Heart left ventricle (tissue), 13 donors: ENCODE data around the gene PTGS1.

Experiments used
- POLR2A ChIP-seq, 2 donors: fragments of 450-650 bp; IDR thresholded peaks; one replicate each; pipeline ENCODE4 v1.6.1; 2017; ENCODE audit warnings: antibody characterized with exemption in 2 of 2, mild to moderate bottlenecking in 2 of 2, moderate library complexity in 2 of 2
- TF ChIP-seq, protein P1 (sequence below), 12 donors: fragments of 200-600 bp; sonication (generic) in 4 of 12; IDR thresholded peaks; one replicate each; pipeline versions ENCODE4 v1.5.0 to v1.8.0; 2018 to 2022; ENCODE audit warnings: antibody characterized with exemption in 12 of 12, mild to moderate bottlenecking in 5 of 12
- donor health status: ischemic (EF 13 %, LVEDD 7.1; RV severe dilation, severe dysfunction).
- donor health status: DM: no; HTN: yes; CAD: no.
- donor health status: DM: no; HTN: no; CAD: no.
- donor health status: ischemic (EF 25% LVEDD 6.9; RV normal size, moderate dysfunction).
- donor health status: ischemic (EF 25% LVEDD 5.7; RV mildly dilated, moderate dysfunction).
- donor health status: ischemic (EF 35%, LVEDD 5.7; RV mildly dilated, moderate dysfunction).
- donor health status: nonischemic (EF 11% LVEDD 7.7; RV severe dilation, severe dysfunction).
- donor health status: DM: yes; HTN: yes; CAD: no.
- donor health status: PGD.
- donor health status: ischemic (EF 29% LVEDD 5.4; RV normal size, mild dysfunction).
- donor health status: nonischemic (EF 23%, LVEDD 6.1; RV moderate dilation, normal function).

DNA sequence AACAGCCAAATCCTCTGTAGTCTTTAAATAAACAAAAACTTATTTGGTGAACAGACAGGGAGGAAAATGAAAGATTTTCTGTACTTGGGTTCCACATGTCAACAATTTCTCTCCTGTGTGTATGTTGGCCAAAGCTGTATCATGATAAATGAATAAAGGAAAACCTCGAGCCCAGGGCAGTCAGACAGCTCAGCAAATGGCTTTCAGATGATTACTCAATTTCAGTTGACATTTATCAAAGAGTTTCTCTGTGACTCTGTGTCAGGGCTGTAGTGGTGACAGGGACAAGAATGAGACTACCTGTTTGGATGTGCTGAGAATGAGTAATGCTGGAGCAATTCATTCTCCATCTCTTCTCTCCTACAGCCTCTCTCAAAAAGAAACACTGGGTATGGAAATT lies 45.7 kb upstream of the PTGS1 start:
- TF ChIP-seq, protein P1, sequence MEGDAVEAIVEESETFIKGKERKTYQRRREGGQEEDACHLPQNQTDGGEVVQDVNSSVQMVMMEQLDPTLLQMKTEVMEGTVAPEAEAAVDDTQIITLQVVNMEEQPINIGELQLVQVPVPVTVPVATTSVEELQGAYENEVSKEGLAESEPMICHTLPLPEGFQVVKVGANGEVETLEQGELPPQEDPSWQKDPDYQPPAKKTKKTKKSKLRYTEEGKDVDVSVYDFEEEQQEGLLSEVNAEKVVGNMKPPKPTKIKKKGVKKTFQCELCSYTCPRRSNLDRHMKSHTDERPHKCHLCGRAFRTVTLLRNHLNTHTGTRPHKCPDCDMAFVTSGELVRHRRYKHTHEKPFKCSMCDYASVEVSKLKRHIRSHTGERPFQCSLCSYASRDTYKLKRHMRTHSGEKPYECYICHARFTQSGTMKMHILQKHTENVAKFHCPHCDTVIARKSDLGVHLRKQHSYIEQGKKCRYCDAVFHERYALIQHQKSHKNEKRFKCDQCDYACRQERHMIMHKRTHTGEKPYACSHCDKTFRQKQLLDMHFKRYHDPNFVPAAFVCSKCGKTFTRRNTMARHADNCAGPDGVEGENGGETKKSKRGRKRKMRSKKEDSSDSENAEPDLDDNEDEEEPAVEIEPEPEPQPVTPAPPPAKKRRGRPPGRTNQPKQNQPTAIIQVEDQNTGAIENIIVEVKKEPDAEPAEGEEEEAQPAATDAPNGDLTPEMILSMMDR (IDR thresholded peaks at IDR 0.05), result no peak
- no peak for TF ChIP-seq POLR2A (IDR thresholded peaks at IDR 0.05)
